ENCODE measurements around the gene ASB8.
A peak's percentile ranks its signal among the peaks of the same experiment; 100 is the strongest.
"Not testable (repeated sequence)": the region's sequence is repeated elsewhere in the genome, so short reads cannot be mapped to it uniquely, and the experiment has no call there.

The ASB8 gene

DNA sequence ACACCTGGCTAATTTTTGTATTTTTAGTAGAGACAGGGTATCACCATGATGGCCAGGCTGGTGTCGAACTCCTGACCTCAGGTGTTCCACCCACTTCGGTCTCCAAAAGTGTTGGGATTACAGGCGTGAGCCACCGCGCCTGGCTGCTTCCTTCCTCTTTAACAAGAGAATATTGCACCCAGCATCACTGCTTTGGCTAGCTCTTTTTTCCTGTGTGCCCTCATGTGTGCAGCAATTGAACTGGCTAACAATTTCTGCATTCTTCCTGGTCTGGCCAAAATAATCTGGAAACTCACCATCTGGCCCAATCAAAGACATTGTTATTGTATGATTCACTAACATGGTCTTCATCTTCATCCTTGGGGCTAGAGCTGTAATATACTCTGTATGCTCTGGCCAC is 2.7 kb upstream of the ASB8 start:
- H3K9ac ChIP-seq (ENCODE audit: low read length), result no peak overlapping the region
- peaks cover 3% of the 10 kb centered on the region for H3K4me1 ChIP-seq (ENCODE audit: control insufficient read depth, low read depth, low read length)
- H3K36me3 ChIP-seq (ENCODE audit: control insufficient read depth, low read depth, low read length), result no peaks in the 10 kb centered on the region
- H3K9me3 ChIP-seq (ENCODE audit: control insufficient read depth, low read depth, low read length), result no peaks in the 10 kb centered on the region
- H3K27me3 ChIP-seq (ENCODE audit: control insufficient read depth, insufficient read depth, low read length), result no peaks in the 10 kb centered on the region
- H3K4me3 ChIP-seq (ENCODE audit: low read length), result no peak overlapping the region
- H3K27ac ChIP-seq (ENCODE audit: low read length), result no peak overlapping the region

DNA sequence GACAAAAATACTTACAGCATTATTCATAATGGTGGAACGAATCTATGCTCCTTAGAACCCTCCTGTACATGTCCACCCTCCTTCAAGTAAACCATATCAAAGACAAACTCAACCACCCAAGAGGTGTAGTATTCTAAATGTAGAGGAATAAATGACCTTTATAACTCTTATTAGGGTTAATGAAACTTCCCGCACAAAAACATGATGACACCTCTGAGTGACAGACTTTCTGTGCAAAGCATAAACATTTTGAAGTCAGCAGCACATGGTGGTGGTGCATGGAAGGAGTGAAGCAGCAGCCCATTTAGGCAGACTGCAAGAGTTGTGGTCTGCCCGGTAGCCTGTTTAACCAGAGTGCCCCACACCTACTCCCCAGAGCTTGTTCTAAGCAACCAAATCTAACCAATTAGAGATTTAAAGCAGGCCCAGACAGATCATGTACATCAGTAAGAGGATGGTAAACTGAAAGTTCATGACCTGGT is 615 bp upstream of the ASB8 start:
- H3K9ac ChIP-seq (ENCODE audit: low read length), result peak overlapping the region; percentile 49
- H3K36me3 ChIP-seq (ENCODE audit: control insufficient read depth, low read depth, low read length), result no peaks in the 10 kb centered on the region
- no peaks in the 10 kb centered on the region for H3K9me3 ChIP-seq (ENCODE audit: control insufficient read depth, low read depth, low read length)
- peak overlapping the region; percentile 34 for H3K27ac ChIP-seq (ENCODE audit: low read length)
- no peaks in the 10 kb centered on the region for H3K27me3 ChIP-seq (ENCODE audit: control insufficient read depth, insufficient read depth, low read length)
- peaks cover 3% of the 10 kb centered on the region for H3K4me1 ChIP-seq (ENCODE audit: control insufficient read depth, low read depth, low read length)
- H3K4me3 ChIP-seq (ENCODE audit: low read length), result peak overlapping the region; percentile 99

DNA sequence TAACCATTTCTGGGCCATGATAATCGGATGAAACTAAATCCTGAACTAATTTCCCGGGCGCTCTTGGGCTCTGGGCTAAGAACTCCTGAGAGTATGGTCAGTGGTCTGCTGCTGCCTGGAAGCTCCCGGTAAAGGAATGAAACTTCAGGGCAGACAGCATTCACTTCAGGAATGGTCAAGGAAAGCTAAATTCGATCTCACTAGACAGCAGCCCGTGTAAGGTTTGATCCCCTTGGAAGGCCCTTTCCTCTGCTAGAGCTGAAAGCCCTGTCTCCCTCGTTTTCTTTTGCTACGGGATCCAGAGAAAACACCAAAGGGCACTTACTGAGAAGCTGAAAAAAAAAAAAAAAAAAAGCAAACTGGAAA is 680 bp downstream of the ASB8 start:
- Histone ChIP-seq H3K27ac (ENCODE audit: low read length) (no peak overlapping the region), H3K4me1 (ENCODE audit: control insufficient read depth, low read depth, low read length) (peaks cover 3% of the 10 kb centered on the region), H3K36me3 (ENCODE audit: control insufficient read depth, low read depth, low read length) (no peaks in the 10 kb centered on the region), H3K9me3 (ENCODE audit: control insufficient read depth, low read depth, low read length) (no peaks in the 10 kb centered on the region), H3K27me3 (ENCODE audit: control insufficient read depth, insufficient read depth, low read length) (no peaks in the 10 kb centered on the region), H3K4me3 (ENCODE audit: low read length) (peak overlapping the region; percentile 99), H3K9ac (ENCODE audit: low read length) (peak overlapping the region; percentile 65)

DNA sequence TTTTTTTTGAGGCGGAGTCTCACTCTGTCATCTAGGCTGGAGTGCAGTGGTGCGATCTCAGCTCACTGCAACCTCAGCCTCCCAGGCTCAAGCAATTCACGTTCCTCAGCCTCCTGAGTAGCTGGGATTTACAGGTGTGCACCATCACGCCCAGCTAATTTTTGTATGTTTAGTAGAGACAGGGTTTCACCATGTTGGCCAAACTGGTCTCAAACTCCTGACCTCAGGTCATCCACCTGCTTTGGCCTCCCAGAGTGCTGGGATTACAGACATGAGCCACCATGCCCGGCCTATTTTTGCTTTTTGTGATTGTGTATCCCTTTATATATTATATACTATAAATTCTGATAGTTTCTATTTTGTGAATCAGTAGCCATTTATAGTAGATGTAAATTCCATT is 1.5 kb downstream of the ASB8 start:
- H3K9ac ChIP-seq (ENCODE audit: low read length); H3K27ac ChIP-seq (ENCODE audit: low read length); H3K9me3 ChIP-seq (ENCODE audit: control insufficient read depth, low read depth, low read length); H3K4me3 ChIP-seq (ENCODE audit: low read length); H3K36me3 ChIP-seq (ENCODE audit: control insufficient read depth, low read depth, low read length); H3K27me3 ChIP-seq (ENCODE audit: control insufficient read depth, insufficient read depth, low read length); H3K4me1 ChIP-seq (ENCODE audit: control insufficient read depth, low read depth, low read length): not testable (repeated sequence)

DNA sequence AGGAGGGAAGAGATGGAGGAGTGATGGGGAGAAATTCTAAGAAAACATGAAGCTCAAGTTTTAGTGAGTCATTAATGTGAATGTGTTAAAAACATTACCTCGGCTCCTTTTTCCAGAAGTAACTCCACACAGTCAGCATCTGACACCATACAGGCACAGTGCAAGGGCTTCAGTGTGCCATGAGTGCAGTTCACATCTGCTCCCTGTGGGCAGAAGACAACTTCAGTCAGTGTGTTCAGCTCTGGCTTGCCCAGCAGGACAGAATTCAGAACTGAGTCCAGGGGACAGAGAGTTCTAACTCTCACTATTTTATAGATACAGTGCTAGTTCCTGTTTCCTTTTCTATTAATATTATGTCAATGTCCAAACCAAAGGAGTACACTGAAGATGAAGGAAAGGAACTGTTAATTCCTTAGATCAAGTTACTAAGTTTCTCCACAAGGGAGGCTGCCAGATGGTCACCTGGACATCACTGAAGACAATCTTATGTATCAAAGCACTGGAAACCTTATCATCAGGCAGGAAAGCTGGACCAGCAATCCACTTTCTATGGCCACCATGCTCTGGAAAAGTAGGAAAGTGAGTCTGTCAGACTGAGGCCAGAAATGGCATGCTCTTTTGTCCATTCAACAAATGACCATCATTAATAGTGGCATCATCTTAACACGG is 6.1 kb downstream of the ASB8 start:
- no peaks in the 10 kb centered on the region for H3K9me3 ChIP-seq (ENCODE audit: control insufficient read depth, low read depth, low read length)
- peaks cover 24% of the 10 kb centered on the region for H3K36me3 ChIP-seq (ENCODE audit: control insufficient read depth, low read depth, low read length)
- H3K9ac ChIP-seq (ENCODE audit: low read length), result no peak overlapping the region
- H3K27ac ChIP-seq (ENCODE audit: low read length), result no peak overlapping the region
- no peaks in the 10 kb centered on the region for H3K27me3 ChIP-seq (ENCODE audit: control insufficient read depth, insufficient read depth, low read length)
- no peak overlapping the region for H3K4me3 ChIP-seq (ENCODE audit: low read length)
- no peaks in the 10 kb centered on the region for H3K4me1 ChIP-seq (ENCODE audit: control insufficient read depth, low read depth, low read length)

DNA sequence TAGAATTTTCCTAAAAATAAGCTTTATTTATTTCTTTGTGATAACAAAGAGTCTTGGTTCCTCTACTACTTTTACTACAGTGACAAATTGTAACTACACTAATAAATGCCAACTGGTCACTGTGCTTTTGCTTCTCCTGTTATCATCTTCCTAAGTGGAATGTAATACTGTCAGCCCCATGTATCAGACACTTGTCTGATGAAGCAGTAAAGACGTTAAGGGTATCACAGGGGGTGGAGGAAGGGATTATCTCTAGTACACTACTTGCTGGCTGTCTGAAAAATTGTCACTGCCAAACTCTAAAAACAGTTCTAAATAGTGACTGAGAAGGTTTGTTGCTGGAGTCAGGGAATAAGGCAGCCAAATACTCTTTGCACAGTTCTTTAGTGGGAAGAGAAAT is 11.3 kb downstream of the ASB8 start:
- Histone ChIP-seq H3K36me3 (ENCODE audit: control insufficient read depth, low read depth, low read length) (peaks cover 64% of the 10 kb centered on the region), H3K4me1 (ENCODE audit: control insufficient read depth, low read depth, low read length) (peaks cover 17% of the 10 kb centered on the region)

DNA sequence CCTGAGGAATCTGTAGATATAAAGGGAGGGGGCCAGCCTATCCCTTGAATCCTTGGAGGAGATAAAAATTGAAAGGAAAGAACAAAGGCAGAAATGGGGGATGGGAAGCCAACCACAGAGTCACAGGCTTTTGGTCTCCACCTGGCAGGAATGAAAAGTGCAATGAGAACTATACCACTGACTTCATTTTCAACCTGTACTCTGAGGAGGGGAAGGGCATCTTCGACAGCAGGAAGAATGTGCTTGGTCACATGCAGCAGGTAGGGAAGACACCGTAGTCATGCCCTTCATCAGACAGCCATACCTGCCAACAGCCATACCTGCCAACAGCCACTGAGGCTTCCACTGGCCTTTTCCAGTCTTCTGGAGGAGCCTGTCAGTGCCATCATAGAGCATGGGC is 13.4 kb downstream of the ASB8 start:
- H3K36me3 ChIP-seq (ENCODE audit: control insufficient read depth, low read depth, low read length), result peaks cover 73% of the 10 kb centered on the region
- H3K4me1 ChIP-seq (ENCODE audit: control insufficient read depth, low read depth, low read length), result peaks cover 17% of the 10 kb centered on the region
- peak overlapping the region; percentile 10 for H3K27ac ChIP-seq (ENCODE audit: low read length)
- H3K27me3 ChIP-seq (ENCODE audit: control insufficient read depth, insufficient read depth, low read length), result no peaks in the 10 kb centered on the region
- no peak overlapping the region for H3K9ac ChIP-seq (ENCODE audit: low read length)
- H3K9me3 ChIP-seq (ENCODE audit: control insufficient read depth, low read depth, low read length), result no peaks in the 10 kb centered on the region
- H3K4me3 ChIP-seq (ENCODE audit: low read length), result peak overlapping the region; percentile 2

More for the DNA sequence above, 11.3 kb downstream of the ASB8 start:
- H3K27me3 ChIP-seq (ENCODE audit: control insufficient read depth, insufficient read depth, low read length), result no peaks in the 10 kb centered on the region
- no peak overlapping the region for H3K9ac ChIP-seq (ENCODE audit: low read length)
- H3K27ac ChIP-seq (ENCODE audit: low read length), result no peak overlapping the region
- H3K9me3 ChIP-seq (ENCODE audit: control insufficient read depth, low read depth, low read length), result no peaks in the 10 kb centered on the region
- H3K4me3 ChIP-seq (ENCODE audit: low read length), result no peak overlapping the region

DNA sequence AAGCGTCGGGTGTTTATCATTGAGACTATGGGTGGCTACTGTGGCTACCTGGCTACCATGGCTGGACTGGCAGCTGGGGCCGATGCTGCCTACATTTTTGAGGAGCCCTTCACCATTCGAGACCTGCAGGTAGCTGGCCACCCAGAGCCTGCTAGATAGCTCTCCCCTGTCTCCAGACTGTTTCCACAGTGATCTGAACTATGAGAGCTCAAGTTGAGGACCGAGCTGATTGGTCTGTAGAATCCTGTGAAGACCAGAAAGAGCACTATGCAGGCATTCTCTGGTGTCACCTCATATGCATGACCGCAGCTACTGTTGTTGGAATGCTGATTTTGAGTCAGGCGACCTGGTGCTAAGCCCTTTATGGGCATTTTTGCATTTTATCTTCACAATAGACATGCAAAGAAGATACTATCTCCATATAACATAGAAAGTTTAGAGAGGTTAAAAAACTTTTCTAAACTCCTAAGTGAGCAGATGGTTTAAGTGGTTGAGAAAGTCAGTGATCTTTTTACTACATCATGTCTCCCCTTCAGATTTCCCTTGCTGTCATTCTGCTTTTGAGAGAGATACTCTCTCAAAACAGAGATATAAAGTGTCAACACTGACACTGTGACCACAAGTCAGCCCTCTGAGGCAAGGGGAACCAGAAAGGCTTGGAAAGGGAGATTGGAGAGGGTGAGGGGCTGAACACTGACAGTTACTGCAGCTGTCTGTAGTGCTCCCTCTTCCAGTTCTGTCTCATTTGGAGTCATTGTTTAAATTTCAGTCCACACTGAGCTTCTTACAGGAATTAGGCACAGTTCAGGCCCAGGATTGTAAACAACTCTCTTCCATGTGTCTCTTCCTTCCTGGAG is 14.3 kb downstream of the ASB8 start:
- Histone ChIP-seq H3K9me3 (ENCODE audit: control insufficient read depth, low read depth, low read length) (no peaks in the 10 kb centered on the region), H3K4me3 (ENCODE audit: low read length) (peak overlapping the region; percentile 2), H3K27me3 (ENCODE audit: control insufficient read depth, insufficient read depth, low read length) (no peaks in the 10 kb centered on the region), H3K9ac (ENCODE audit: low read length) (no peak overlapping the region), H3K4me1 (ENCODE audit: control insufficient read depth, low read depth, low read length) (peaks cover 17% of the 10 kb centered on the region), H3K36me3 (ENCODE audit: control insufficient read depth, low read depth, low read length) (peaks cover 78% of the 10 kb centered on the region), H3K27ac (ENCODE audit: low read length) (peak overlapping the region; percentile 10)

DNA sequence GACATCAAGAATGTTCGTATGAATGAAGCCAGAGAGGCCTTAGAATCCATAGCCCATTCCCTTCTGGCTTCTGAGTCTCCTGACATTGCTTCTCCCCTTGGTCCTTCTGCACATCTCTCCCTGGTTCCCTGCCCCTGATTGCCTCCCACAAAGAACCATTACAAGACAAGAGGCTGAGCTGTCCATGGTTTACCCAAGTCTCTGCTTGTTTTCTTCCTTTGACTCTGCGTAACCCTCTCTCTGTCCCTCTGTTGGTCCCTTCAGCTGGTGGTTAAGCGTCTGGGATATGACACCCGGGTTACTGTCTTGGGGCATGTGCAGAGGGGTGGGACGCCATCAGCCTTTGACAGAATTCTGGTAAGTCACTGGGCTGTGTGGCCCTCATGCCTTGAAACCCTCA is 22.3 kb downstream of the ASB8 start:
- no peaks in the 10 kb centered on the region for H3K27me3 ChIP-seq (ENCODE audit: control insufficient read depth, insufficient read depth, low read length)
- peaks cover 84% of the 10 kb centered on the region for H3K36me3 ChIP-seq (ENCODE audit: control insufficient read depth, low read depth, low read length)
- H3K9me3 ChIP-seq (ENCODE audit: control insufficient read depth, low read depth, low read length), result no peaks in the 10 kb centered on the region
- H3K4me1 ChIP-seq (ENCODE audit: control insufficient read depth, low read depth, low read length), result no peaks in the 10 kb centered on the region
- no peak overlapping the region for H3K4me3 ChIP-seq (ENCODE audit: low read length)
- H3K9ac ChIP-seq (ENCODE audit: low read length), result no peak overlapping the region
- H3K27ac ChIP-seq (ENCODE audit: low read length), result no peak overlapping the region

DNA sequence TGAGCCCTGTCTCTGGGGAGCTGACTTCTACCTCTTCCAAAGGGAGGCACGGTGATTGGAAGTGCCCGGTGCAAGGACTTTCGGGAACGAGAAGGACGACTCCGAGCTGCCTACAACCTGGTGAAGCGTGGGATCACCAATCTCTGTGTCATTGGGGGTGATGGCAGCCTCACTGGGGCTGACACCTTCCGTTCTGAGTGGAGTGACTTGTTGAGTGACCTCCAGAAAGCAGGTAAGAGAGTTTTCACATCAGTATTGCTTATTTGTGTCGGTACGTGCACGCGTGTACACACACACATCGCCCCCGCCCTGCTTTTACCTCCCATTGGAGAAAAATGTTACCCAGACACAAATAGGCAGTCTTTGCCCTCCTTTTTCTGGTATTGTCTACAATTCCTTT is 24.5 kb downstream of the ASB8 start:
- Histone ChIP-seq H3K27me3 (ENCODE audit: control insufficient read depth, insufficient read depth, low read length) (no peaks in the 10 kb centered on the region), H3K9ac (ENCODE audit: low read length) (no peak overlapping the region), H3K9me3 (ENCODE audit: control insufficient read depth, low read depth, low read length) (no peaks in the 10 kb centered on the region), H3K4me1 (ENCODE audit: control insufficient read depth, low read depth, low read length) (no peaks in the 10 kb centered on the region), H3K27ac (ENCODE audit: low read length) (no peak overlapping the region), H3K4me3 (ENCODE audit: low read length) (no peak overlapping the region), H3K36me3 (ENCODE audit: control insufficient read depth, low read depth, low read length) (peaks cover 76% of the 10 kb centered on the region)

DNA sequence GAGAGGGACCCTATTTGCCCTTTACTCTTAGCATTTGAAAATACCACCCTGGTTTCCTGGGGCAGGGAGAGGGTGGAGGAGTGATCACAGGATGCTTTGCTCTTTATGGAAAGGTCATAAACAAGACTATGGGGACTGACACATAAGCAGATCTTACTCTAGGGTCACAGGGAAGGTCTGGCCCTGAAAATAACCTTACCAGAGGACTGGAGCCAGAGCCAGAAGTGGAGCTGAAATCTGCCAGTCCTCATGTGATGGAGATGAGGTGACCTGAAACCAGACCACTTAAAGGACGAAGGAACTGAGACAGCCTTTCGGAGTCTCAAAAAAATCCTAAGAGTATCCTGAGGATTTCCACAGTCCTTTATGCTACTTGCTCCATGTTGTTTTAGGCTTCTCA is 25.8 kb downstream of the ASB8 start:
- Histone ChIP-seq H3K9ac (ENCODE audit: low read length) (no peak overlapping the region), H3K4me3 (ENCODE audit: low read length) (no peak overlapping the region), H3K4me1 (ENCODE audit: control insufficient read depth, low read depth, low read length) (no peaks in the 10 kb centered on the region), H3K27me3 (ENCODE audit: control insufficient read depth, insufficient read depth, low read length) (no peaks in the 10 kb centered on the region), H3K9me3 (ENCODE audit: control insufficient read depth, low read depth, low read length) (no peaks in the 10 kb centered on the region), H3K27ac (ENCODE audit: low read length) (no peak overlapping the region), H3K36me3 (ENCODE audit: control insufficient read depth, low read depth, low read length) (peaks cover 79% of the 10 kb centered on the region)

DNA sequence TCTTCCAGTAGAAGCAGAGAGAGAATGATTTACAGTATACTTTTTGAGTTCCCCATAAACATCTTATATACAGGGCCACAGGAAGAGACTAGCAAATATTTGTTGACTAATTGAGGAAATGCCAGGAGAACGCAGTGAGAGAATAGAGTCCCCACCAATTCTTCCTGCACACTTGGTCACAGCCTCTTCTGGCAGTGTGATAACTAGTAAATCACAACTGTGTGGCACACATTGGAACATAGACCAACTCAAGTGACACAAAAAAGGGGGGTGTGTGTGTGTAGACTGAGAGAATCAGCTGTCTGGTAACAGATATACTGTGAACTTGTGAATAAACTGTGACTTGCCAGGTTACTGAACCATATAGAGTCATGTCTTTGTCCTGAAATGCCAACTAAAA is 27.9 kb downstream of the ASB8 start:
- Histone ChIP-seq H3K4me3 (ENCODE audit: low read length) (no peak overlapping the region), H3K9ac (ENCODE audit: low read length) (no peak overlapping the region), H3K27ac (ENCODE audit: low read length) (no peak overlapping the region), H3K27me3 (ENCODE audit: control insufficient read depth, insufficient read depth, low read length) (no peaks in the 10 kb centered on the region), H3K9me3 (ENCODE audit: control insufficient read depth, low read depth, low read length) (no peaks in the 10 kb centered on the region), H3K36me3 (ENCODE audit: control insufficient read depth, low read depth, low read length) (peaks cover 76% of the 10 kb centered on the region), H3K4me1 (ENCODE audit: control insufficient read depth, low read depth, low read length) (no peaks in the 10 kb centered on the region)
